ENCODE results near the gene PIR. TPM values are rescaled to one million over a fixed set of nuclear protein-coding genes. Genes with fewer than 3 reads are reported as not detected.
A peak's percentile ranks its signal among the peaks of the same experiment; 100 is the strongest.

PIR gene
- 1 to 10 TPM; 3.9 to 5.3 TPM for total RNA-seq

GRCh38 chrX:15493118-15493962 lies at the start of gene PIR:
Gene PIR (minus strand): TSS chrX:15493333. CDS start chrX:15491257, 2,076 bp downstream.
- H3K9me3 ChIP-seq = no peaks in the 10 kb centered on the region
- DNase-seq = peak; percentile 87 to 94 (median 90)
- intact Hi-C loops (cut with DNase I) = no loop called here
- TF ChIP-seq POLR2A (IDR thresholded peaks at IDR 0.05) (peak; percentile 17 to 62 (median 36)), CTCF (IDR thresholded peaks at IDR 0.05) (peak in 5 of 7 experiments; percentile 26 to 50 (median 43))
- no peak within 1 kb of the TSS for H3K4me3 ChIP-seq
- H3K36me3 ChIP-seq (replicated peaks in 1 of 2; ENCODE audit: insufficient read depth in 1 of 2, low read depth in 2 of 2) = no peaks in the 10 kb centered on the region
- ATAC-seq = peak; percentile 100
- peaks cover 6% of the 10 kb centered on the region for H3K4me1 ChIP-seq
- no peaks in the 10 kb centered on the region for H3K27me3 ChIP-seq
- WGBS, 2 donors = 2 to 13% methylated on average over 15 to 46 of the region's 47 CpGs
- H3K27ac ChIP-seq = peak within 1 kb of the TSS in 3 of 4 donors; percentile 57 to 74 (median 69)

GRCh38 chrX:15530318-15530717 lies 37.2 kb upstream of the PIR start:
- Histone ChIP-seq H3K9me3 (no peaks in the 10 kb centered on the region), H3K27me3 (no peaks in the 10 kb centered on the region), H3K4me3 (no peak overlapping the region), H3K36me3 (replicated peaks in 1 of 2; ENCODE audit: insufficient read depth in 1 of 2, low read depth in 2 of 2) (no peaks in the 10 kb centered on the region), H3K27ac (no peak overlapping the region), H3K4me1 (no peaks in the 10 kb centered on the region)
- no peak for ATAC-seq
- TF ChIP-seq POLR2A (IDR thresholded peaks at IDR 0.05) (no peak), CTCF (IDR thresholded peaks at IDR 0.05) (no peak)
- intact Hi-C loops (cut with DNase I) = no loop called here
- WGBS, 2 donors = 65 to 72% methylated on average over 4 to 6 of the region's 6 CpGs
- no peak for DNase-seq

- Histone ChIP-seq H3K36me3 (replicated peaks in 1 of 2; ENCODE audit: insufficient read depth in 1 of 2, low read depth in 2 of 2) (no peaks in the 10 kb centered on the region), H3K27me3 (no peaks in the 10 kb centered on the region), H3K27ac (no peak overlapping the region), H3K9me3 (no peaks in the 10 kb centered on the region), H3K4me1 (no peaks in the 10 kb centered on the region), H3K4me3 (no peak overlapping the region)
- intact Hi-C loops (cut with DNase I) = no loop called here
- TF ChIP-seq CTCF (IDR thresholded peaks at IDR 0.05) = no peak
- TF ChIP-seq POLR2A (IDR thresholded peaks at IDR 0.05) = no peak
- DNase-seq (no peak), ATAC-seq (no peak)
Measured at GRCh38 chrX:15529165-15529564, 36.0 kb upstream of the PIR start.

- Histone ChIP-seq H3K4me3 (no peak overlapping the region), H3K27ac (no peak overlapping the region), H3K4me1 (no peaks in the 10 kb centered on the region), H3K9me3 (no peaks in the 10 kb centered on the region), H3K27me3 (no peaks in the 10 kb centered on the region), H3K36me3 (replicated peaks in 1 of 2; ENCODE audit: insufficient read depth in 1 of 2, low read depth in 2 of 2) (no peaks in the 10 kb centered on the region)
- 26 to 38% methylated on average over 8 of the region's 8 CpGs for WGBS, 2 donors
- TF ChIP-seq CTCF (IDR thresholded peaks at IDR 0.05) = no peak
- no peak for TF ChIP-seq POLR2A (IDR thresholded peaks at IDR 0.05)
- no peak for ATAC-seq
- intact Hi-C loops (cut with DNase I) = no loop called here
- DNase-seq = no peak
Measured at GRCh38 chrX:15525664-15526416, 32.7 kb upstream of the PIR start.
